HepG2 (cell line): Measurements from ENCODE around the gene B3GNT9. TPM values are rescaled to one million over a fixed set of nuclear protein-coding genes. Genes with fewer than 3 reads are reported as not detected.

ENCODE experiments used
- ATF7-NPFF ChIP-seq: sonication (generic); formaldehyde crosslinking; IDR thresholded peaks from 2 replicates; pipeline ENCODE4 v1.8.1; 2023; ENCODE audit warnings: mild to moderate bottlenecking, low read depth, missing genetic modification reagents, moderate library complexity
- BCLAF1 ChIP-seq: fragments of 450-650 bp; IDR thresholded peaks from 2 replicates; pipeline ENCODE4 v1.6.1; 2017; ENCODE audit warnings: mild to moderate bottlenecking
- HNF1B ChIP-seq: sonication (generic); formaldehyde crosslinking; IDR thresholded peaks from 2 replicates; pipeline ENCODE4 v1.5.1; 2020; ENCODE audit warnings: mild to moderate bottlenecking, moderate library complexity, missing genetic modification reagents
- MAFK ChIP-seq, 2 experiments: IDR thresholded peaks in 1 of 2; conservative IDR thresholded peaks in 1 of 2; 2 replicates each; pipeline ENCODE4 v1.6.1; 2011; ENCODE audit warnings: improper control_type of control experiment in 2 of 2, low read length in 2 of 2
- MZF1 ChIP-seq: sonication (generic); formaldehyde crosslinking; IDR thresholded peaks from 2 replicates; pipeline ENCODE4 v1.8.1; 2023; ENCODE audit warnings: mild to moderate bottlenecking, missing genetic modification reagents, borderline replicate concordance
- THAP9 ChIP-seq: sonication (generic); formaldehyde crosslinking; IDR thresholded peaks from 2 replicates; pipeline ENCODE4; 2020; ENCODE audit warnings: missing genetic modification reagents, mild to moderate bottlenecking, borderline replicate concordance
- TMF1 ChIP-seq: sonication (generic); formaldehyde crosslinking; IDR thresholded peaks from 2 replicates; pipeline ENCODE4 v1.8.1; 2022; ENCODE audit warnings: low read depth, missing genetic modification reagents
- ZNF280B ChIP-seq: sonication (generic); formaldehyde crosslinking; IDR thresholded peaks from 2 replicates; pipeline ENCODE4 v1.5.0; 2020; ENCODE audit warnings: missing genetic modification reagents, mild to moderate bottlenecking, borderline replicate concordance
- ZNF530 ChIP-seq: sonication (generic); formaldehyde crosslinking; IDR thresholded peaks from 2 replicates; pipeline ENCODE4 v1.5.0; 2020; ENCODE audit warnings: low read depth, mild to moderate bottlenecking, missing genetic modification reagents
- ZNF558 ChIP-seq: sonication (generic); formaldehyde crosslinking; IDR thresholded peaks from 2 replicates; pipeline ENCODE4 v1.9.0; 2022; ENCODE audit warnings: mild to moderate bottlenecking, missing genetic modification reagents, borderline replicate concordance
- ZNF710 ChIP-seq: sonication (generic); formaldehyde crosslinking; IDR thresholded peaks from 2 replicates; pipeline ENCODE4 v1.5.0; 2020; ENCODE audit warnings: mild to moderate bottlenecking, missing genetic modification reagents, borderline replicate concordance
- ZNF850 ChIP-seq: sonication (generic); formaldehyde crosslinking; conservative IDR thresholded peaks from 2 replicates; pipeline ENCODE4 v1.9.0; 2021; ENCODE audit warnings: mild to moderate bottlenecking, missing genetic modification reagents
- polyA plus RNA-seq, 8 experiments: library from polyadenylated mRNA; depleted of rRNA in 3 of 8; stranded (reverse) in 7 of 8; unstranded in 1 of 8; fragments of >200 nt; fragmentation: Illumina TruSeq in 4 of 8; extraction: Trizol in 4 of 8; gene quantifications; 2 replicates each; pipeline versions ENCODE4 v1.2.1 to v1.2.3, GENCODE V29; 2011 to 2016; ENCODE audit warnings: low read depth in 4 of 8, missing spikeins in 1 of 8, mixed read lengths in 1 of 8; ENCODE audit not compliant: insufficient read depth in 1 of 8
- total RNA-seq, 5 experiments: library from RNA; depleted of rRNA; stranded (reverse); fragments of >200 nt; fragmentation: Illumina TruSeq; extraction: Trizol; gene quantifications; 2 replicates each; pipeline ENCODE4 v1.2.3, GENCODE V29; 2016; ENCODE audit warnings: low read depth in 1 of 5

Gene B3GNT9
- total and polyA plus RNA-seq, 2 of the 13 experiments (the other 11 are each of a cell fraction or from before 2014, with no cell fraction given), result 1.5 to 3.1 TPM

- peak; percentile 38; the same call in 1 of the 2 replicates for TF ChIP-seq ZNF710
- no peak for TF ChIP-seq MZF1
- TF ChIP-seq HNF1B, result peak; percentile 80
- TF ChIP-seq BCLAF1, result no peak
- no peak for TF ChIP-seq ATF7-NPFF (CRISPR knock-in tag)
- TF ChIP-seq MAFK (conservative IDR thresholded peaks at IDR 0.05 in 1 of 2, IDR thresholded peaks at IDR 0.05 in 1 of 2; ENCODE audit: low read length in 2 of 2), result 0 out of 4 replicates have a peak, but pooled peaks of 1 of the 2 experiments have one; percentile 27
- TF ChIP-seq ZNF558 (CRISPR knock-in tag), result no peak; the same call in 1 of the 2 replicates
- no peak for TF ChIP-seq THAP9 (CRISPR knock-in tag)
- TF ChIP-seq ZNF280B (CRISPR knock-in tag), result no peak
- no peak for TF ChIP-seq TMF1 (CRISPR knock-in tag)
- no peak for TF ChIP-seq ZNF530 (CRISPR knock-in tag)
- TF ChIP-seq ZNF850, result 0 out of 2 replicates have a peak, but pooled peaks have one; percentile 28
Observed at GRCh38 chr16:67170168-67170948, 19.6 kb upstream of the B3GNT9 start, which contains the start of gene NOL3 (continued).
